ENCODE results near the gene MBNL2. TPM values are rescaled to one million over a fixed set of nuclear protein-coding genes. Genes with fewer than 3 reads are reported as not detected.

The MBNL2 gene
- total and polyA plus RNA-seq, 11 donors, result 18.5 to 100 (median 81.4) TPM

- H3K4me1 ChIP-seq, result peaks cover 5 to 42% (median 15%) of the 10 kb centered on the region in 12 donors
- peak overlapping the region in 5 of 12 donors; percentile 4 to 40 (median 29) for H3K27ac ChIP-seq
- 33 to 42% (median 38%) methylated on average over 8 of the region's 8 CpGs for WGBS, 4 donors
- H3K36me3 ChIP-seq, result peaks cover 0 to 75% (median 32%) of the 10 kb centered on the region in 9 donors
- no peaks in the 10 kb centered on the region for H3K9me3 ChIP-seq
- DNase-seq (peak in 3 of 5 donors; percentile 38 to 51 (median 44)), ATAC-seq (peak; percentile 83 to 89 (median 85))
- intact Hi-C loops (cut with DNase I), result loop anchor here (1.0 to 10.0 kb wide), 16 partner anchors 15 to 445 kb away; partner anchors contain the start of genes MBNL2 (in 1 of the 10) and RAP2A (in 1 of the 10)
- TF ChIP-seq POLR2A (IDR thresholded peaks at IDR 0.05), result no peak
- TF ChIP-seq, protein P1, sequence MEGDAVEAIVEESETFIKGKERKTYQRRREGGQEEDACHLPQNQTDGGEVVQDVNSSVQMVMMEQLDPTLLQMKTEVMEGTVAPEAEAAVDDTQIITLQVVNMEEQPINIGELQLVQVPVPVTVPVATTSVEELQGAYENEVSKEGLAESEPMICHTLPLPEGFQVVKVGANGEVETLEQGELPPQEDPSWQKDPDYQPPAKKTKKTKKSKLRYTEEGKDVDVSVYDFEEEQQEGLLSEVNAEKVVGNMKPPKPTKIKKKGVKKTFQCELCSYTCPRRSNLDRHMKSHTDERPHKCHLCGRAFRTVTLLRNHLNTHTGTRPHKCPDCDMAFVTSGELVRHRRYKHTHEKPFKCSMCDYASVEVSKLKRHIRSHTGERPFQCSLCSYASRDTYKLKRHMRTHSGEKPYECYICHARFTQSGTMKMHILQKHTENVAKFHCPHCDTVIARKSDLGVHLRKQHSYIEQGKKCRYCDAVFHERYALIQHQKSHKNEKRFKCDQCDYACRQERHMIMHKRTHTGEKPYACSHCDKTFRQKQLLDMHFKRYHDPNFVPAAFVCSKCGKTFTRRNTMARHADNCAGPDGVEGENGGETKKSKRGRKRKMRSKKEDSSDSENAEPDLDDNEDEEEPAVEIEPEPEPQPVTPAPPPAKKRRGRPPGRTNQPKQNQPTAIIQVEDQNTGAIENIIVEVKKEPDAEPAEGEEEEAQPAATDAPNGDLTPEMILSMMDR (IDR thresholded peaks at IDR 0.05), result peak; percentile 80 to 92 (median 87)
- no peaks in the 10 kb centered on the region for H3K27me3 ChIP-seq
- no peak overlapping the region for H3K4me3 ChIP-seq
Measured at GRCh38 chr13:97359181-97360057, 137.3 kb downstream of the MBNL2 start.

DNA sequence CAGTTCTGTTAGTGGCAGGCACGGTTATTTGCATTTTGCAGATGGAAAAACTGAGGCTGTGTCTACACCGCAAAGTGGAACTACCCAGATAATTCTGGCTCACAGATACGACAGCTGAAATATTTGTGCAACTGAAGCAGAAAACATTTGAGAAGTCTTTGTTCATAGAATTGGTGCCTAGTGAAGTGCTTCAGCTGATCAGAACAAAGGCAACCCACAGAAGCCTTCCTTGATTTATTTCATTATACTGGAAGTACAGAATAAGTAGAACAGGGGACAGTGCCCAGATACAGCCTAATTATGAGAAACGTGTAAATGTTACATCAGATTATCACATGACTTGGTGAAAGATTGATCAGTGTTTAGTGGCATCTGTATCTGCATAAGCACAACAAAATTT, 138.5 kb downstream of the MBNL2 start:
- intact Hi-C loops (cut with DNase I), result loop anchor here in 8 of 10 donors (5.0 to 10.0 kb wide), 10 partner anchors 72 to 444 kb away; partner anchors contain the start of gene RAP2A (in 1 of the 8)
- no peak for ATAC-seq
- WGBS, 4 donors, result 75 to 86% (median 82%) methylated on average over 4 of the region's 4 CpGs
- TF ChIP-seq POLR2A (IDR thresholded peaks at IDR 0.05), result no peak
- TF ChIP-seq, protein P1 (IDR thresholded peaks at IDR 0.05), result no peak
- Histone ChIP-seq H3K9me3 (no peaks in the 10 kb centered on the region), H3K27ac (no peak overlapping the region), H3K27me3 (no peaks in the 10 kb centered on the region), H3K36me3 (peaks cover 0 to 81% (median 44%) of the 10 kb centered on the region in 9 donors), H3K4me1 (peaks cover 2 to 32% (median 12%) of the 10 kb centered on the region in 12 donors), H3K4me3 (no peak overlapping the region)
- no peak for DNase-seq

DNA sequence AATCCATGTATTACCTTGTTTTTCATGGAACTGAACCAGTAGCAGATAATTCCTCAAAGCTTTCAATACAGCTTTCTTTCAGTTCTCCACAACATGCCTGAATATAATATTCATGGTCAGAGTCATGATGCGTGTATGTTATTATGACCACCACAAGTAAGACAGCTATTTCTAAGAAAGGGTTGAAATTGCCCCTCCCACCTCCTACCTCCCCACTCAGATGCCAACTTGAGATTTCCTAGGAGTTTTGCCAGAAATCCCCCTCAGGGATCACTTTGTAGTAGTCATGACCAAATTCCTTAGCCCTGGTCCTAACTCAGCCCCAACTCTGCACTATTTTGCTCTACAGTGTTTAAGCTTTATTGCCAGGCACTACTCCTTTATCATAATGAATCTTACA, 141.9 kb downstream of the MBNL2 start:
- ATAC-seq, result no peak
- no peak for DNase-seq
- Histone ChIP-seq H3K27me3 (no peaks in the 10 kb centered on the region), H3K4me1 (peaks cover 0 to 27% (median 8%) of the 10 kb centered on the region in 12 donors), H3K27ac (no peak overlapping the region), H3K4me3 (no peak overlapping the region), H3K36me3 (peaks cover 0 to 82% (median 43%) of the 10 kb centered on the region in 9 donors), H3K9me3 (no peaks in the 10 kb centered on the region)
- TF ChIP-seq, protein P1 (IDR thresholded peaks at IDR 0.05), result no peak
- no peak for TF ChIP-seq POLR2A (IDR thresholded peaks at IDR 0.05)
- intact Hi-C loops (cut with DNase I), result loop anchor here in 8 of 10 donors (5.0 to 10.0 kb wide), 10 partner anchors 68 to 441 kb away; partner anchors contain the start of gene RAP2A (in 1 of the 8)
- 41 to 100% (median 69%) methylated on average over 1 of the region's 1 CpG for WGBS, 4 donors

DNA sequence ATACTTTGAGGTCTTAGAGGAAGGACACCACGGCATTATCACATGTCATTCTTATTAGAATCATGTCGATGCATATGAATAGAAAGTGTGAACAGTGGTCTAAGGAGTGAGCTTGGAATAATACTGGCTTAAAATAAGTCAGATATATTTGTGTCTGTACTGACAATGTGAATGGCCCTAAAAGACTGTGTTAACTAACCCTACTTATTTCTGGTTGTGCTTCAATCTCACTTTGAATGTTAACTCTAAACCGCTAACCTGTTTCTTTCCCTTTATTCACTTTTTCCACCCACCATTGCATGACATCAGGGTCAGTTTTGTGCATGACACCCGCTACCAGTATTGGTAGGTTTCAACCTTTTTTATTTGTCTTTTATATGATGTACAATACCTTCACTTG, 142.7 kb downstream of the MBNL2 start:
- WGBS, 4 donors, result 84 to 90% (median 89%) methylated on average over 4 of the region's 4 CpGs
- peaks cover 0 to 24% (median 5%) of the 10 kb centered on the region in 12 donors for H3K4me1 ChIP-seq
- intact Hi-C loops (cut with DNase I), result loop anchor here in 8 of 10 donors (5.0 to 10.0 kb wide), 10 partner anchors 67 to 440 kb away; partner anchors contain the start of gene RAP2A (in 3 of the 8)
- H3K27ac ChIP-seq, result no peak overlapping the region
- TF ChIP-seq, protein P1 (IDR thresholded peaks at IDR 0.05), result no peak
- no peak for TF ChIP-seq POLR2A (IDR thresholded peaks at IDR 0.05)
- no peaks in the 10 kb centered on the region for H3K9me3 ChIP-seq
- H3K36me3 ChIP-seq, result peaks cover 0 to 79% (median 43%) of the 10 kb centered on the region in 9 donors
- H3K27me3 ChIP-seq, result no peaks in the 10 kb centered on the region
- ATAC-seq (no peak), DNase-seq (no peak)
- no peak overlapping the region for H3K4me3 ChIP-seq
